K562 (cell line): ENCODE results near the gene ADPRHL1. TPM values are rescaled to one million over a fixed set of nuclear protein-coding genes. Genes with fewer than 3 reads are reported as not detected.

Experiments
- CHD4 ChIP-seq: fragments of 200-600 bp; sonication (generic); IDR thresholded peaks from 3 replicates; pipeline ENCODE4 v1.6.1; 2012; ENCODE audit warnings: low read depth, mild to moderate bottlenecking, mixed read lengths, low read length, inconsistent platforms; ENCODE audit not compliant: insufficient read depth, insufficient replicate concordance, poor library complexity, severe bottlenecking
- E2F3 ChIP-seq: fragments of 250-450 bp; sonication (Bioruptor Pico); IDR thresholded peaks from 2 replicates; pipeline ENCODE4 v1.4.0; 2020; ENCODE audit warnings: mild to moderate bottlenecking
- ETV5 ChIP-seq: sonication (generic); formaldehyde crosslinking; IDR thresholded peaks from 2 replicates; pipeline ENCODE4 v1.4.0; 2020; ENCODE audit warnings: low read depth, mild to moderate bottlenecking, missing genetic modification reagents
- GABPA ChIP-seq: fragments of 200-800 bp; sonication (Bioruptor generic); conservative IDR thresholded peaks from 2 replicates; pipeline ENCODE4 v1.6.1; 2016; ENCODE audit warnings: low read depth, missing genetic modification characterization, missing compliant biosample characterization
- MEIS2 ChIP-seq: fragments of 450-650 bp; IDR thresholded peaks from 2 replicates; pipeline ENCODE4 v1.6.1; 2014; ENCODE audit warnings: mild to moderate bottlenecking; ENCODE audit not compliant: partially characterized antibody
- NRF1 ChIP-seq, 2 experiments: fragments of 450-650 bp; IDR thresholded peaks in 1 of 2; conservative IDR thresholded peaks in 1 of 2; 2 replicates each; pipeline ENCODE4 v1.6.1; 2014; ENCODE audit warnings: mild to moderate bottlenecking in 2 of 2
- SMC3 ChIP-seq: conservative IDR thresholded peaks from 2 replicates; pipeline ENCODE4 v1.6.1; 2011; ENCODE audit warnings: low read depth, low read length, improper control_type of control experiment; ENCODE audit not compliant: insufficient read depth
- SPI1 ChIP-seq: IDR thresholded peaks from 2 replicates; pipeline ENCODE4 v1.6.1; 2011; ENCODE audit warnings: low read depth, low read length, control low read depth, borderline replicate concordance
- STAT5B ChIP-seq: fragments of 250-450 bp; sonication (Bioruptor Pico); IDR thresholded peaks from 2 replicates; pipeline ENCODE4 v1.8.0; 2021; ENCODE audit warnings: mild to moderate bottlenecking, inconsistent platforms
- TCF7L2 ChIP-seq: fragments of 150-350 bp; IDR thresholded peaks from 2 replicates; pipeline ENCODE4 v1.6.1; 2016; ENCODE audit warnings: low read depth, mild to moderate bottlenecking, low read length, moderate library complexity
- YY1 ChIP-seq, 3 experiments: IDR thresholded peaks; 2 replicates each; pipeline ENCODE4 v1.6.1; 2011; ENCODE audit warnings: low read length in 2 of 3, mild to moderate bottlenecking in 2 of 3, moderate library complexity in 2 of 3, borderline replicate concordance in 1 of 3, control low read depth in 1 of 3, low read depth in 1 of 3; ENCODE audit not compliant: insufficient read depth in 3 of 3, insufficient replicate concordance in 2 of 3, control insufficient read depth in 1 of 3, insufficient read length in 1 of 3; ENCODE audit errors: extremely low read depth in 1 of 3
- ZNF57 ChIP-seq: fragments of 450-650 bp; formaldehyde crosslinking; IDR thresholded peaks from 2 replicates; pipeline ENCODE4 v1.4.0; 2020; ENCODE audit warnings: mild to moderate bottlenecking, moderate library complexity
- polyA plus RNA-seq, 8 experiments: library from polyadenylated mRNA; depleted of rRNA in 4 of 8; stranded (reverse) in 5 of 8; unstranded in 3 of 8; fragments of >200 nt; fragmentation: Nextera tagmentation in 2 of 8; fragmentation: Illumina TruSeq in 1 of 8; extraction: Ambion mirVana in 2 of 8; extraction: Trizol in 1 of 8; gene quantifications; 2 replicates each; pipeline versions ENCODE4 v1.2.1 to v1.2.3, GENCODE V29; 2011 to 2014; ENCODE audit warnings: inconsistent platforms in 1 of 8, missing spikeins in 1 of 8
- total RNA-seq, 7 experiments: library from RNA; depleted of rRNA in 6 of 7; stranded (reverse); fragments of >200 nt in 6 of 7; fragmentation: Illumina TruSeq in 2 of 7; extraction: Trizol in 2 of 7; gene quantifications; 2 replicates each; pipeline versions ENCODE4 v1.2.1 to v1.2.3, GENCODE V29; 2011 to 2021; ENCODE audit warnings: low replicate concordance in 1 of 7
- TF ChIP-seq, protein P1 (sequence below): IDR thresholded peaks from 2 replicates; pipeline ENCODE4 v1.6.1; 2011; ENCODE audit warnings: borderline replicate concordance, low read depth, mild to moderate bottlenecking, moderate library complexity, low read length; ENCODE audit not compliant: insufficient read depth, poor library complexity, severe bottlenecking
- TF ChIP-seq, protein P2 (sequence below), 2 experiments: fragments of 150-350 bp in 1 of 2; IDR thresholded peaks; 2 replicates each; pipeline ENCODE4 v1.6.1; 2012 to 2016; ENCODE audit warnings: low read depth in 2 of 2, low read length in 2 of 2, mild to moderate bottlenecking in 1 of 2, moderate library complexity in 1 of 2

Gene ADPRHL1
- total and polyA plus RNA-seq, 9 of the 15 experiments (the other 6 are each of a cell fraction or from before 2014, with no cell fraction given): 0.06 to 0.76 (median 0.37) TPM; not detected in 1

DNA sequence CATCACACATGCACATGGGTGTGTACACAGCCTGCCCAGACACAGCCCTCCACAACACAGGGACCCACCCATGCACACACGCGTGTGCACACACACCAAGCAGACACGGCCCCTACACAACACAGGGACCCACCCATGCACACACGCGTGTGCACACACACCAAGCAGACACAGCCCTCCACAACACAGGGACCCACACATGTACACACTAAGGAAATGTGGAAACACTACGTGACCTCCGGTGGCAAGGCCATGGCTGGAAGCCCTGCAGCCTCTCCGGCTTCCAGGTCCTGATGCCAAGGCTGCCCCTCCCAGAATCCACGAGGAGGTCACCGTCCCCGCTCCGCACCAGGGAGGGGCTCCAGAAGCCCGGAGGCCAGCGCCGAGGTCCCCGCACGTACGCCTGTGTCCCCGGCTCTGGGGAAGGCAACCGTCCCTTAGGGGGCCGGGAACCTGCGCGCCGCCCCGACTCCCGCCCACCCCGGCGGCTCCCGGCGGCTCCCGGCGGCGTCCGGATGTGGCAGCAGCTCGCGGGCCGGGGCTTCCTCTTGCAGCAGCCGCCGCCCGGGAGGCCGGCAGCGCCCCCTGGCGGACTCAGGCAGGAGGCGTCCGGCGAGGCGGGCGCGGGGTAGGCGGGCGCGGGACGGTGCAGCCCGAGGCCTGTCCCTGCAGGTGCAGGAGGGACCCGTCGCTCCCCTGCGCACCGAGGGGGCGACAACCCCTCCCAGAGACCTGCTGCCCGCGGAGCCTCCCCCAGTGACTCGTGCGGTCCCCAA lies 59.5 kb downstream of the ADPRHL1 start (continued):
- TF ChIP-seq GABPA (tag) (peak; percentile 66), STAT5B (no peak), SMC3 (peak; percentile 68), YY1 (IDR thresholded peaks at IDR 0.05; ENCODE audit: borderline replicate concordance in 1 of 3, control insufficient read depth in 1 of 3, extremely low read depth in 1 of 3, insufficient read depth in 3 of 3, insufficient read length in 1 of 3, insufficient replicate concordance in 2 of 3, low read depth in 1 of 3, low read length in 2 of 3) (peak in 1 of 3 experiments; percentile 23), NRF1 (conservative IDR thresholded peaks at IDR 0.05 in 1 of 2, IDR thresholded peaks at IDR 0.05 in 1 of 2) (peak; percentile 20 to 29; a peak in 2 of 4 replicates), ZNF57 (CRISPR knock-in tag) (no peak), E2F3 (CRISPR knock-in tag) (no peak), ETV5 (CRISPR knock-in tag) (0 out of 2 replicates have a peak, but pooled peaks have one; percentile 22), CHD4 (no peak), MEIS2 (no peak), TCF7L2 (no peak), SPI1 (peak; percentile 15; the same call in 1 of the 2 replicates)
- TF ChIP-seq, protein P1, sequence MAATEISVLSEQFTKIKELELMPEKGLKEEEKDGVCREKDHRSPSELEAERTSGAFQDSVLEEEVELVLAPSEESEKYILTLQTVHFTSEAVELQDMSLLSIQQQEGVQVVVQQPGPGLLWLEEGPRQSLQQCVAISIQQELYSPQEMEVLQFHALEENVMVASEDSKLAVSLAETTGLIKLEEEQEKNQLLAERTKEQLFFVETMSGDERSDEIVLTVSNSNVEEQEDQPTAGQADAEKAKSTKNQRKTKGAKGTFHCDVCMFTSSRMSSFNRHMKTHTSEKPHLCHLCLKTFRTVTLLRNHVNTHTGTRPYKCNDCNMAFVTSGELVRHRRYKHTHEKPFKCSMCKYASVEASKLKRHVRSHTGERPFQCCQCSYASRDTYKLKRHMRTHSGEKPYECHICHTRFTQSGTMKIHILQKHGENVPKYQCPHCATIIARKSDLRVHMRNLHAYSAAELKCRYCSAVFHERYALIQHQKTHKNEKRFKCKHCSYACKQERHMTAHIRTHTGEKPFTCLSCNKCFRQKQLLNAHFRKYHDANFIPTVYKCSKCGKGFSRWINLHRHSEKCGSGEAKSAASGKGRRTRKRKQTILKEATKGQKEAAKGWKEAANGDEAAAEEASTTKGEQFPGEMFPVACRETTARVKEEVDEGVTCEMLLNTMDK: peak; percentile 60
- TF ChIP-seq, protein P2, sequence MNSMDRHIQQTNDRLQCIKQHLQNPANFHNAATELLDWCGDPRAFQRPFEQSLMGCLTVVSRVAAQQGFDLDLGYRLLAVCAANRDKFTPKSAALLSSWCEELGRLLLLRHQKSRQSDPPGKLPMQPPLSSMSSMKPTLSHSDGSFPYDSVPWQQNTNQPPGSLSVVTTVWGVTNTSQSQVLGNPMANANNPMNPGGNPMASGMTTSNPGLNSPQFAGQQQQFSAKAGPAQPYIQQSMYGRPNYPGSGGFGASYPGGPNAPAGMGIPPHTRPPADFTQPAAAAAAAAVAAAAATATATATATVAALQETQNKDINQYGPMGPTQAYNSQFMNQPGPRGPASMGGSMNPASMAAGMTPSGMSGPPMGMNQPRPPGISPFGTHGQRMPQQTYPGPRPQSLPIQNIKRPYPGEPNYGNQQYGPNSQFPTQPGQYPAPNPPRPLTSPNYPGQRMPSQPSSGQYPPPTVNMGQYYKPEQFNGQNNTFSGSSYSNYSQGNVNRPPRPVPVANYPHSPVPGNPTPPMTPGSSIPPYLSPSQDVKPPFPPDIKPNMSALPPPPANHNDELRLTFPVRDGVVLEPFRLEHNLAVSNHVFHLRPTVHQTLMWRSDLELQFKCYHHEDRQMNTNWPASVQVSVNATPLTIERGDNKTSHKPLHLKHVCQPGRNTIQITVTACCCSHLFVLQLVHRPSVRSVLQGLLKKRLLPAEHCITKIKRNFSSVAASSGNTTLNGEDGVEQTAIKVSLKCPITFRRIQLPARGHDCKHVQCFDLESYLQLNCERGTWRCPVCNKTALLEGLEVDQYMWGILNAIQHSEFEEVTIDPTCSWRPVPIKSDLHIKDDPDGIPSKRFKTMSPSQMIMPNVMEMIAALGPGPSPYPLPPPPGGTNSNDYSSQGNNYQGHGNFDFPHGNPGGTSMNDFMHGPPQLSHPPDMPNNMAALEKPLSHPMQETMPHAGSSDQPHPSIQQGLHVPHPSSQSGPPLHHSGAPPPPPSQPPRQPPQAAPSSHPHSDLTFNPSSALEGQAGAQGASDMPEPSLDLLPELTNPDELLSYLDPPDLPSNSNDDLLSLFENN (IDR thresholded peaks at IDR 0.05; ENCODE audit: low read depth in 2 of 2, low read length in 2 of 2): no peak
